ENCODE data around the gene FARP1.
A peak's percentile ranks its signal among the peaks of the same experiment; 100 is the strongest.

The FARP1 gene

DNA sequence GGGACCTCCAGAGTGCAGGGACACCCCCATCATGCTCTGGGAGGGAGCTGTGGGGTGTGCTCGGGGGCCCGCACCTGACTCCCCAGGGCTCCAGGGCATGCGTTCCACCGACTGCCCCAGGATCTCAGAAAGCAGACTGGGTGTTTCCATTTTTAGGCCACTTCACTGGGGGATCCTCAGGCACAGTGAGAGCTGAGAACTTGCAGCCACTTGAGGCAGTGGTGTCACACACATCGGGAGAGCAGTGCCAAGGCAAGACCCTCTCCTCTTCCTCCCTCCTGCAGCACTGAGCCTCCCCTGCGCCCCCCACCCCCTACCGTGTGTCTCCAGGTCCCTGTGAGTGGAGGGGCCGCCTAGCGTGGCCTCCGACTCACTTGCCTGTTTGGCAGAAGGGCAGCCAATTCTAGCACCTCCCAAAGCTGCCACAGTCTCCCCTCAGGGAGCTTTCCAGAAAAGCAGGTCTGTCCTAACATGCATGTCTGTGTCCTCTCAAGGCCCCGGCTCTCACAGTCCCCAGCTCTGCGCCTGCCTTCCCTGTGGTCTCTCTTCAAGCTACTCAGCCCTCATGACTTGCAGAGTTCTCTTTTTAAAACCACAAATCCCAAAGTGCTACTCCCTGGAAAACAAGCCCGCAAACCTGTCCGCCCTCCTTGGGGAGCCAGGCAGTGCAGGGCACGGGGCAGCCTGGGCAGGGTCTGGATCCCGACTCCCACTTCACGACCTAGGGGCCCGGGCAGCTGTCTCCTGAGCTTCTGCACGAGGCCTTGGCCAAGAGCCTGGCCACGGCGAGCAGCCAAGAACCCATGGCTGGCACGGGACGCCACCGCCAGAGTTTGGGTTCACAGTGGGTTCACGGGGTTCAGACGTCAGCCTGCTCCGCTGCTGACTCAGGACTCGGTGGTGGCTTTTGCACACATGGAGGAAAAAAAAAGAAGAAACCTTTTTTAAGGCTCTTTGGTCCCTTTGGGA is 339.9 kb downstream of the FARP1 start:
- ChIA-PET POLR2A (no interaction called here), CTCF (interaction anchor here (0.6 to 4.8 kb wide), 10 partner anchors 7 to 191 kb away, joined by 3 to 29 read pairs (median 4); no protein-coding TSS in a partner anchor)
- Histone ChIP-seq H3K27ac (ENCODE audit: insufficient read depth in 1 of 2, low read depth in 1 of 2, low read length in 2 of 2, poor library complexity in 1 of 2, severe bottlenecking in 2 of 2) (no peak overlapping the region), H3K27me3 (replicated peaks in 2 of 5; ENCODE audit: control insufficient read depth in 4 of 5, insufficient read depth in 5 of 5, low read length in 4 of 5) (no peaks in the 10 kb centered on the region), H3K9me3 (ENCODE audit: control extremely low read depth in 1 of 5, control insufficient read depth in 4 of 5, insufficient read depth in 2 of 5, low read depth in 1 of 5, low read length in 4 of 5) (no peaks in the 10 kb centered on the region), H3K36me3 (ENCODE audit: control insufficient read depth in 4 of 4, insufficient read depth in 4 of 4, low read length in 3 of 4) (peaks cover 0 to 13% (median 6%) of the 10 kb centered on the region in 4 experiments), H3K4me1 (ENCODE audit: control extremely low read depth in 1 of 4, control insufficient read depth in 4 of 4, insufficient read depth in 4 of 4, low read length in 3 of 4) (peaks cover 6 to 52% (median 23%) of the 10 kb centered on the region in 4 experiments), H3K4me3 (ENCODE audit: control insufficient read depth in 1 of 7, extremely low read depth in 1 of 7, insufficient read depth in 4 of 7, low read depth in 2 of 7, low read length in 6 of 7) (no peak overlapping the region)
- peak in 1 of 3 donors; percentile 30 for DNase-seq
- WGBS (ENCODE audit: insufficient coverage): 94% methylated on average over 22 of the region's 28 CpGs

DNA sequence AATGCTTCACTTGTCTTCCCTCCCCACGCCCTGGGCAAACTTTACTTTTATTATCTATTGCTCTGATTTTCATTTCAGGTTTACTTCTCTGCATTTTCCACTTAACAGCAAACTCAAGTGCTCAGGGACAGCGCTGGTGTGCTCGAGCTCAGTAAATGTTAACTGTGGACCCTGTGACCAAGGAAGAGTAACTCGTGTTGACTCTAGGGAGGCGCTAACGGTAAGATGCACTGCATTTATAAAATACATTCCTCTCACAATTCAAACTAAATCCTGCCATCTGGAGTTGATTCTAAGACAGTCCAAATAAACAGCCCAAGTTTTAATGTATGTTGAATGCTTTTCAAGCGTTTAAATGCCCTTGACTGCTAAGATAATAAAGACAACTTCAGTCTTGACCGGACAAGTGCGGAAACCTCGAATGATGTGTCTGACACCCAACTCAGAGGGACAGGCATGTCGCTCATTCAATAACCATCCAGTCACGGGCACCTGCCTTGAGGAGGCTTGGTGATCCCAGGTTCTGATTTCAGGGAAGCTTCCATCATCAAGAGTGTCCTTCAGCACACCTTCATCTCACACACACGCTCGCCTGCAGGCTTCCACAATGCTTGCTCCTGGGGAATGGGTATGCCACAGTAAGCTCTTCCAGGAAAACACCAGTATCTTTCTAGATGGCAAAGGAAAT is 340.9 kb downstream of the FARP1 start:
- H3K9me3 ChIP-seq (ENCODE audit: control extremely low read depth in 1 of 5, control insufficient read depth in 4 of 5, insufficient read depth in 2 of 5, low read depth in 1 of 5, low read length in 4 of 5): no peaks in the 10 kb centered on the region
- CTCF ChIA-PET: interaction anchor here (1.1 to 4.8 kb wide), 7 partner anchors 8 to 170 kb away, joined by 3 to 29 read pairs (median 5); no protein-coding TSS in a partner anchor
- POLR2A ChIA-PET: no interaction called here
- no peaks in the 10 kb centered on the region for H3K27me3 ChIP-seq (replicated peaks in 2 of 5; ENCODE audit: control insufficient read depth in 4 of 5, insufficient read depth in 5 of 5, low read length in 4 of 5)
- H3K4me3 ChIP-seq (ENCODE audit: control insufficient read depth in 1 of 7, extremely low read depth in 1 of 7, insufficient read depth in 4 of 7, low read depth in 2 of 7, low read length in 6 of 7): no peak overlapping the region
- H3K36me3 ChIP-seq (ENCODE audit: control insufficient read depth in 4 of 4, insufficient read depth in 4 of 4, low read length in 3 of 4): peaks cover 0 to 13% (median 6%) of the 10 kb centered on the region in 4 experiments
- peaks cover 5 to 52% (median 15%) of the 10 kb centered on the region in 4 experiments for H3K4me1 ChIP-seq (ENCODE audit: control extremely low read depth in 1 of 4, control insufficient read depth in 4 of 4, insufficient read depth in 4 of 4, low read length in 3 of 4)
- WGBS (ENCODE audit: insufficient coverage): 99% methylated on average over 14 of the region's 14 CpGs
- no peak for DNase-seq
- H3K27ac ChIP-seq (ENCODE audit: insufficient read depth in 1 of 2, low read depth in 1 of 2, low read length in 2 of 2, poor library complexity in 1 of 2, severe bottlenecking in 2 of 2): no peak overlapping the region

DNA sequence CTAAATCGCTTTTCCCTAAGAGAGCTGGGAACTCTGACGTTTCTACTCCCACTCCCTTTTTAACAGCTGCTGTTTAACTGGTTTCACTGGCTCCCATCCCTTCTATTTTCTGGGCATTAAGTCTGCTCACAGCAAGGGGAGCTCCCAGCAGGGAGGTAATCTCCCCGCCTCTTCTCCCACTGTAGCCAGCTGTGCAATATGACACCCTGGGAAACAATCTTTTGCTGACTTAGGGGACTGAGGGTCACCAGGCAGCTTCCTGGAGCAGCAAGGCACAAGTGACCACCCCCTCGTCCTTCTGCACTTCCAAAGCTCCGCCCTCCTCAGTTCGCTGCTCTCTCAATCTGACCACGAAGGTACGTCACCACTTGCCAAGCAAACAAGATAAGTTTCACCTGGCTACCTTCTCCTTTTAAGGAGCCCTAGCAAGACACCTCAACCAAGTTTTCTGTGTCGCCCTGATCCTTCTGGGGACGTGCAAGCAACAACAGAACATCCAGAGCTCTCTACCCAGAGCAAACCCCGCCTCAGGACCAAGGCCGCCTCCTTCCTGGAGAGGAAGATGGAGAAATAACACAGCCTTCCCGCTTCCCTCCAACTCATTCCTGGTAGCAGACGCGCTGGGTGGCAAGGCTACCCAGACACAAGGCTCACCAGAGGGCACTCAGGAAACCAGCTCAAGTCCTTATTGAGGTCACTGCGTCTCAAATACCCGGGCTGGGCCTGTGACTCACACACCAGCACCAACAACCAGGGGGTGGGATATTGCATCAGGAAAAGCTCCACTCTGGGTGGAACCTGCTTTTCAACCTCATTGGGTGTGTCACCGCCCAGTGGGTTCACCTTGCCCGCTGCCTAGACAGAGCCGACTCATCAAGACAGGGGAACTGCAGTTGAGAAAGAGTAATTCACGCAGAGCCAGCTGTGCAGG is 341.7 kb downstream of the FARP1 start:
- 88% methylated on average over 19 of the region's 21 CpGs for WGBS (ENCODE audit: insufficient coverage)
- Histone ChIP-seq H3K27me3 (replicated peaks in 2 of 5; ENCODE audit: control insufficient read depth in 4 of 5, insufficient read depth in 5 of 5, low read length in 4 of 5) (no peaks in the 10 kb centered on the region), H3K4me1 (ENCODE audit: control extremely low read depth in 1 of 4, control insufficient read depth in 4 of 4, insufficient read depth in 4 of 4, low read length in 3 of 4) (peaks cover 5 to 52% (median 20%) of the 10 kb centered on the region in 4 experiments), H3K27ac (ENCODE audit: insufficient read depth in 1 of 2, low read depth in 1 of 2, low read length in 2 of 2, poor library complexity in 1 of 2, severe bottlenecking in 2 of 2) (no peak overlapping the region), H3K4me3 (ENCODE audit: control insufficient read depth in 1 of 7, extremely low read depth in 1 of 7, insufficient read depth in 4 of 7, low read depth in 2 of 7, low read length in 6 of 7) (no peak overlapping the region), H3K9me3 (ENCODE audit: control extremely low read depth in 1 of 5, control insufficient read depth in 4 of 5, insufficient read depth in 2 of 5, low read depth in 1 of 5, low read length in 4 of 5) (no peaks in the 10 kb centered on the region), H3K36me3 (ENCODE audit: control insufficient read depth in 4 of 4, insufficient read depth in 4 of 4, low read length in 3 of 4) (peaks cover 0 to 15% (median 6%) of the 10 kb centered on the region in 4 experiments)
- DNase-seq: peak; percentile 44 to 84 (median 78)
- ChIA-PET POLR2A (no interaction called here), CTCF (interaction anchor here (0.9 to 4.8 kb wide), 5 partner anchors 9 to 169 kb away, joined by 3 to 29 read pairs (median 4); no protein-coding TSS in a partner anchor)

DNA sequence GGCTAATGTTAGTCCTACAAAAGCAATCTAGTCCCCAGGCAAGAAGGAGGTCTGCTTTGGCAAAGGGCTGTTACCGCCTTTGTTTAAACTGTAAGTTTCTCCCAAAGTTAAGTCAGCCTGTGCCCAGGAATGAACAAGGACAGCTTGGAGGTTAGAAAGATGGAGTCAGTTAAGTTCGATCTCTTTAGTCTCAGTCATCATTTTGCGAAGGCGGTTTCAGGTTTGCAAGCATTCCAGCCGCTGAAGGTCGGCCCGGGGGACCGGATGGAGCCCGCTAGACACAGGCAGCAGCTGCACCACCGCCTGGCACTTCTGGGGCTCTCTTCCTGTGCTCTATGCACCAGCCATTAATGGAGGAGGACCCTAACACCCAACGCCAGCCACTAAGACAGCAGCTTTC is 342.7 kb downstream of the FARP1 start:
- H3K27ac ChIP-seq (ENCODE audit: insufficient read depth in 1 of 2, low read depth in 1 of 2, low read length in 2 of 2, poor library complexity in 1 of 2, severe bottlenecking in 2 of 2): no peak overlapping the region
- H3K4me1 ChIP-seq (ENCODE audit: control extremely low read depth in 1 of 4, control insufficient read depth in 4 of 4, insufficient read depth in 4 of 4, low read length in 3 of 4): peaks cover 5 to 58% (median 31%) of the 10 kb centered on the region in 4 experiments
- H3K36me3 ChIP-seq (ENCODE audit: control insufficient read depth in 4 of 4, insufficient read depth in 4 of 4, low read length in 3 of 4): peaks cover 0 to 14% (median 6%) of the 10 kb centered on the region in 4 experiments
- H3K4me3 ChIP-seq (ENCODE audit: control insufficient read depth in 1 of 7, extremely low read depth in 1 of 7, insufficient read depth in 4 of 7, low read depth in 2 of 7, low read length in 6 of 7): no peak overlapping the region
- DNase-seq: no peak
- CTCF ChIA-PET: interaction anchor here (0.9 to 4.8 kb wide), 5 partner anchors 19 to 168 kb away, joined by 3 to 29 read pairs (median 4); no protein-coding TSS in a partner anchor
- H3K9me3 ChIP-seq (ENCODE audit: control extremely low read depth in 1 of 5, control insufficient read depth in 4 of 5, insufficient read depth in 2 of 5, low read depth in 1 of 5, low read length in 4 of 5): no peaks in the 10 kb centered on the region
- H3K27me3 ChIP-seq (replicated peaks in 2 of 5; ENCODE audit: control insufficient read depth in 4 of 5, insufficient read depth in 5 of 5, low read length in 4 of 5): no peaks in the 10 kb centered on the region
- WGBS (ENCODE audit: insufficient coverage): 100% methylated on average over 2 of the region's 11 CpGs
- POLR2A ChIA-PET: no interaction called here

DNA sequence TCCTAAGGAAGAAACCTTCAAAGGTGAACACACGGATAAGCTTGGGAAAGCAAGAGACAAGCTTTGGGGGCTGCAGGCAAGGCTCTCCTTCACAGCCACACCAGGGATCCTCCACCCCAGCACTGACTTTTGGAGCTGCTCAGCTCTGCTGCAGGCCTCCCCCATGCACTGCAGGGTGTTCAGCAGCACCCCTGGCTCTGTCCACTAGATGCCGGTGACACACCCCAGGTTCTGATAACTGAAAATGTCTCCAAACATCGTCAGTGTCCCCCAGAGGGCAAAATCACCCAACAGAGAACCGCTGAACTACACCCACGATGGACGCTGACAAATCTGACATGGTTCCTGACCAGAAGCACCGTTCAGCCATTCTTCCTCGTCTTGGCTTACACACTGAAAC is 343.5 kb downstream of the FARP1 start:
- Histone ChIP-seq H3K27ac (ENCODE audit: insufficient read depth in 1 of 2, low read depth in 1 of 2, low read length in 2 of 2, poor library complexity in 1 of 2, severe bottlenecking in 2 of 2) (no peak overlapping the region), H3K4me3 (ENCODE audit: control insufficient read depth in 1 of 7, extremely low read depth in 1 of 7, insufficient read depth in 4 of 7, low read depth in 2 of 7, low read length in 6 of 7) (no peak overlapping the region), H3K36me3 (ENCODE audit: control insufficient read depth in 4 of 4, insufficient read depth in 4 of 4, low read length in 3 of 4) (peaks cover 0 to 6% (median 4%) of the 10 kb centered on the region in 4 experiments), H3K9me3 (ENCODE audit: control extremely low read depth in 1 of 5, control insufficient read depth in 4 of 5, insufficient read depth in 2 of 5, low read depth in 1 of 5, low read length in 4 of 5) (no peaks in the 10 kb centered on the region), H3K4me1 (ENCODE audit: control extremely low read depth in 1 of 4, control insufficient read depth in 4 of 4, insufficient read depth in 4 of 4, low read length in 3 of 4) (peaks cover 6 to 66% (median 39%) of the 10 kb centered on the region in 4 experiments), H3K27me3 (replicated peaks in 2 of 5; ENCODE audit: control insufficient read depth in 4 of 5, insufficient read depth in 5 of 5, low read length in 4 of 5) (no peaks in the 10 kb centered on the region)
- ChIA-PET POLR2A (no interaction called here), CTCF (interaction anchor here (1.0 to 1.1 kb wide), 4 partner anchors 18 to 49 kb away, joined by 3 read pairs; no protein-coding TSS in a partner anchor)
- WGBS (ENCODE audit: insufficient coverage): 94% methylated on average over 8 of the region's 8 CpGs
- no peak for DNase-seq

DNA sequence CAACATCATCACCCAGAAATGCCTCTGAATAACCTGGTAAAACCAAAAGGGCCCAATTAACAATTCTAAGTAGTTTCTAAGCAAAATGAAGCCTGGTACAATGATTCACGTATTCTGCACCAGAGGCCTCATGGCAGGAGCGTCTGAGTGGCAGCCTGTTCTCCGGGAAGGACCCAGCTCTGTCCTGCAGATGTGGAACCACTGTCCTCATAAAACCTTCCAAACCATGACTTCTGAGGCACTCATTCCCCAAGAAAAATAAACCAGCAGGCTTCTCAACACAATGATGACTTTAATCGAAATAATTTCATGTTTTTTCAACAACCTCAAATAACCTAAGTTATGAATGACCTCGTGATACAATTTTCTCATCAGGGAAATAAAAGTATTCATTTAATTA is 344.1 kb downstream of the FARP1 start:
- H3K27me3 ChIP-seq (replicated peaks in 2 of 5; ENCODE audit: control insufficient read depth in 4 of 5, insufficient read depth in 5 of 5, low read length in 4 of 5): no peaks in the 10 kb centered on the region
- H3K27ac ChIP-seq (ENCODE audit: insufficient read depth in 1 of 2, low read depth in 1 of 2, low read length in 2 of 2, poor library complexity in 1 of 2, severe bottlenecking in 2 of 2): no peak overlapping the region
- no peak for DNase-seq
- peaks cover 0 to 3% (median 0%) of the 10 kb centered on the region in 4 experiments for H3K36me3 ChIP-seq (ENCODE audit: control insufficient read depth in 4 of 4, insufficient read depth in 4 of 4, low read length in 3 of 4)
- CTCF ChIA-PET: interaction anchor here (1.0 to 1.4 kb wide), 3 partner anchors 21 to 49 kb away, joined by 3 read pairs; no protein-coding TSS in a partner anchor
- WGBS (ENCODE audit: insufficient coverage): 100% methylated on average over 3 of the region's 5 CpGs
- no peaks in the 10 kb centered on the region for H3K9me3 ChIP-seq (ENCODE audit: control extremely low read depth in 1 of 5, control insufficient read depth in 4 of 5, insufficient read depth in 2 of 5, low read depth in 1 of 5, low read length in 4 of 5)
- H3K4me3 ChIP-seq (ENCODE audit: control insufficient read depth in 1 of 7, extremely low read depth in 1 of 7, insufficient read depth in 4 of 7, low read depth in 2 of 7, low read length in 6 of 7): no peak overlapping the region
- peaks cover 7 to 66% (median 41%) of the 10 kb centered on the region in 4 experiments for H3K4me1 ChIP-seq (ENCODE audit: control extremely low read depth in 1 of 4, control insufficient read depth in 4 of 4, insufficient read depth in 4 of 4, low read length in 3 of 4)
- POLR2A ChIA-PET: no interaction called here
